K562 (cell line): ENCODE measurements around the gene SMG7. TPM values are rescaled to one million over a fixed set of nuclear protein-coding genes. Genes with fewer than 3 reads are reported as not detected.
A peak's percentile ranks its signal among the peaks of the same experiment; 100 is the strongest.

Experiments
- C11orf30 ChIP-seq: fragments of 450-650 bp; IDR thresholded peaks from 2 replicates; pipeline ENCODE4 v1.6.1; 2016; ENCODE audit warnings: low read depth, mild to moderate bottlenecking
- DPF2 ChIP-seq: fragments of 450-650 bp; IDR thresholded peaks from 2 replicates; pipeline ENCODE4 v1.6.1; 2016
- ETV6 ChIP-seq, 3 experiments: fragments of 150-350 bp in 1 of 3; sonication (generic) in 1 of 3; formaldehyde crosslinking in 1 of 3; IDR thresholded peaks; 2 replicates each; pipeline versions ENCODE4 v1.6.1 to v1.8.0; 2014 to 2022; ENCODE audit warnings: borderline replicate concordance in 2 of 3, low read depth in 2 of 3, antibody characterized with exemption in 1 of 3, low read length in 1 of 3, mild to moderate bottlenecking in 1 of 3, missing genetic modification reagents in 1 of 3
- HNRNPL ChIP-seq: fragments of 200-400 bp; formaldehyde crosslinking; IDR thresholded peaks from 2 replicates; pipeline ENCODE4 v1.6.1; 2017; ENCODE audit warnings: low read depth, mild to moderate bottlenecking, low read length
- NCOA2 ChIP-seq, 2 experiments: fragments of 450-650 bp; IDR thresholded peaks; 2 replicates each; pipeline ENCODE4 v1.6.1; 2018; ENCODE audit warnings: mild to moderate bottlenecking in 2 of 2, moderate library complexity in 1 of 2; ENCODE audit not compliant: partially characterized antibody in 2 of 2
- PCBP2 ChIP-seq: fragments of 200-400 bp; formaldehyde crosslinking; IDR thresholded peaks from 2 replicates; pipeline ENCODE4 v1.6.1; 2018; ENCODE audit warnings: low read length, low read depth, mild to moderate bottlenecking, moderate library complexity; ENCODE audit not compliant: poor library complexity, severe bottlenecking
- PTBP1 ChIP-seq: fragments of 200-400 bp; formaldehyde crosslinking; IDR thresholded peaks from 2 replicates; pipeline ENCODE4 v1.6.1; 2017; ENCODE audit warnings: low read depth, low read length
- SAFB2 ChIP-seq: fragments of 200-400 bp; formaldehyde crosslinking; IDR thresholded peaks from 2 replicates; pipeline ENCODE4 v1.6.1; 2018; ENCODE audit warnings: borderline replicate concordance, low read length, low read depth, moderate library complexity; ENCODE audit not compliant: severe bottlenecking
- SRSF3 ChIP-seq: fragments of 200-400 bp; formaldehyde crosslinking; IDR thresholded peaks from 2 replicates; pipeline ENCODE4 v1.6.1; 2016; ENCODE audit warnings: mild to moderate bottlenecking, low read length, moderate library complexity; ENCODE audit not compliant: insufficient read depth
- TRIM28 ChIP-seq: fragments of 450-650 bp; IDR thresholded peaks from 2 replicates; pipeline ENCODE4 v1.6.1; 2017
- XRCC4 ChIP-seq: IDR thresholded peaks from one replicate; pipeline ENCODE4 v1.6.1; 2011; ENCODE audit not compliant: insufficient read depth, insufficient read length; ENCODE audit errors: extremely low read depth
- ZKSCAN8 ChIP-seq: fragments of 200-800 bp; sonication (Bioruptor generic); IDR thresholded peaks from 2 replicates; pipeline ENCODE4 v1.6.1; 2016; ENCODE audit warnings: missing genetic modification characterization, missing compliant biosample characterization
- ZNF12 ChIP-seq: sonication (generic); formaldehyde crosslinking; IDR thresholded peaks from 2 replicates; pipeline ENCODE4 v1.4.0; 2020; ENCODE audit warnings: mild to moderate bottlenecking, missing genetic modification reagents
- ZNF76 ChIP-seq: fragments of 250-450 bp; sonication (Bioruptor Pico); IDR thresholded peaks from 2 replicates; pipeline ENCODE4 v1.4.0; 2020; ENCODE audit warnings: mild to moderate bottlenecking, moderate library complexity, borderline replicate concordance
- polyA plus RNA-seq, 8 experiments: library from polyadenylated mRNA; depleted of rRNA in 4 of 8; stranded (reverse) in 5 of 8; unstranded in 3 of 8; fragments of >200 nt; fragmentation: Nextera tagmentation in 2 of 8; fragmentation: Illumina TruSeq in 1 of 8; extraction: Ambion mirVana in 2 of 8; extraction: Trizol in 1 of 8; gene quantifications; 2 replicates each; pipeline versions ENCODE4 v1.2.1 to v1.2.3, GENCODE V29; 2011 to 2014; ENCODE audit warnings: inconsistent platforms in 1 of 8, missing spikeins in 1 of 8
- total RNA-seq, 7 experiments: library from RNA; depleted of rRNA in 6 of 7; stranded (reverse); fragments of >200 nt in 6 of 7; fragmentation: Illumina TruSeq in 2 of 7; extraction: Trizol in 2 of 7; gene quantifications; 2 replicates each; pipeline versions ENCODE4 v1.2.1 to v1.2.3, GENCODE V29; 2011 to 2021; ENCODE audit warnings: low replicate concordance in 1 of 7
- TF ChIP-seq, protein P1 (sequence below): sonication (generic); formaldehyde crosslinking; IDR thresholded peaks from 2 replicates; pipeline ENCODE4 v1.4.0; 2020; ENCODE audit warnings: mild to moderate bottlenecking, missing genetic modification reagents
- TF ChIP-seq, protein P2 (sequence below): fragments of 250-450 bp; sonication (Bioruptor Pico); IDR thresholded peaks from 2 replicates; pipeline ENCODE4 v1.8.0; 2022; ENCODE audit warnings: inconsistent platforms
- TF ChIP-seq, protein P3 (sequence below): fragments of 450-650 bp; IDR thresholded peaks from 2 replicates; pipeline ENCODE4 v1.6.1; 2016
- TF ChIP-seq, protein P4 (sequence below): fragments of 250-450 bp; sonication (Bioruptor Pico); IDR thresholded peaks from 2 replicates; pipeline ENCODE4 v1.9.0; 2021; ENCODE audit warnings: mild to moderate bottlenecking, inconsistent platforms

SMG7 gene
- total and polyA plus RNA-seq, 9 of the 15 experiments (the other 6 are each of a cell fraction or from before 2014, with no cell fraction given): 12.4 to 74.6 (median 29.0) TPM

DNA sequence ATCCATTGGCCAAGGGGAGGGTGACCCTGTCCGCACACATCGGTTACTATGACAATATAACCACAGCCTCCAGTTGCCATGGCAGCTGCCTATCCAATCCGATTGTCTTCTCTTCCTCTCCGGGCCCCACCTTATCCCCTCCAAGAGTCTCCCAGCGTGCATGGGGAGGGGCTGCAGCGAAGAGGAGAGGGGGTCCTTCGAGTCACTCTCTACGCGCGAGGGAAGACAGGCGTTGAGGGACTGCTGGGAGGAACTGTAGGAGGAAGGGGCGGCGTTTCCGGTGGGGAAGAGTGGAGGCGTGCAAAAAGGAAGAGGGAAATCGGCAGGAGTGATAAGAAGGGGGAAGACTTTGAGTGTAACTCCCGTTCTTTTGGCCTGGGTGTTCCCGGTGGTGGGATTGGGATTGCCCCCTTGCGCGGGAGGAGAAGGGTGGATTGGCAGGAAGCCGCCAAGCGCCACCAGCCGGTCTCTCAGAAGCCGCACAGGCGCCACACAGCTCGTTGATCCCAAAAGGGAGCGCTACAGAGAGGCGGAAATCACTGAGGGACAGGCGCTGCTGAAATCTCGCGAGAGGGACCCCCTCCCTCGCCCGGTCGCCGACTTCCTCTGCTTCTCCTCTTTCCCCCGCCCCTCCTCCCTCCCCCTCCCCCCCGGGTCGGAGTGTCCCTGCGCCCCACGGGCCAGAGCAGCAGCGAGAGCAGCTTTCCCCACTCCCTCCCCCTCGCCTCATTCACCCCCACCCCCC lies 384 bp upstream of the SMG7 start (continued):
- TF ChIP-seq, protein P1, sequence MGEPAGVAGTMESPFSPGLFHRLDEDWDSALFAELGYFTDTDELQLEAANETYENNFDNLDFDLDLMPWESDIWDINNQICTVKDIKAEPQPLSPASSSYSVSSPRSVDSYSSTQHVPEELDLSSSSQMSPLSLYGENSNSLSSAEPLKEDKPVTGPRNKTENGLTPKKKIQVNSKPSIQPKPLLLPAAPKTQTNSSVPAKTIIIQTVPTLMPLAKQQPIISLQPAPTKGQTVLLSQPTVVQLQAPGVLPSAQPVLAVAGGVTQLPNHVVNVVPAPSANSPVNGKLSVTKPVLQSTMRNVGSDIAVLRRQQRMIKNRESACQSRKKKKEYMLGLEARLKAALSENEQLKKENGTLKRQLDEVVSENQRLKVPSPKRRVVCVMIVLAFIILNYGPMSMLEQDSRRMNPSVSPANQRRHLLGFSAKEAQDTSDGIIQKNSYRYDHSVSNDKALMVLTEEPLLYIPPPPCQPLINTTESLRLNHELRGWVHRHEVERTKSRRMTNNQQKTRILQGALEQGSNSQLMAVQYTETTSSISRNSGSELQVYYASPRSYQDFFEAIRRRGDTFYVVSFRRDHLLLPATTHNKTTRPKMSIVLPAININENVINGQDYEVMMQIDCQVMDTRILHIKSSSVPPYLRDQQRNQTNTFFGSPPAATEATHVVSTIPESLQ (CRISPR knock-in tag): peak; percentile 71
- TF ChIP-seq, protein P2, sequence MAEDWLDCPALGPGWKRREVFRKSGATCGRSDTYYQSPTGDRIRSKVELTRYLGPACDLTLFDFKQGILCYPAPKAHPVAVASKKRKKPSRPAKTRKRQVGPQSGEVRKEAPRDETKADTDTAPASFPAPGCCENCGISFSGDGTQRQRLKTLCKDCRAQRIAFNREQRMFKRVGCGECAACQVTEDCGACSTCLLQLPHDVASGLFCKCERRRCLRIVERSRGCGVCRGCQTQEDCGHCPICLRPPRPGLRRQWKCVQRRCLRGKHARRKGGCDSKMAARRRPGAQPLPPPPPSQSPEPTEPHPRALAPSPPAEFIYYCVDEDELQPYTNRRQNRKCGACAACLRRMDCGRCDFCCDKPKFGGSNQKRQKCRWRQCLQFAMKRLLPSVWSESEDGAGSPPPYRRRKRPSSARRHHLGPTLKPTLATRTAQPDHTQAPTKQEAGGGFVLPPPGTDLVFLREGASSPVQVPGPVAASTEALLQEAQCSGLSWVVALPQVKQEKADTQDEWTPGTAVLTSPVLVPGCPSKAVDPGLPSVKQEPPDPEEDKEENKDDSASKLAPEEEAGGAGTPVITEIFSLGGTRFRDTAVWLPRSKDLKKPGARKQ (CRISPR knock-in tag): no peak
- TF ChIP-seq TRIM28 (peak; percentile 82), NCOA2 (IDR thresholded peaks at IDR 0.05; ENCODE audit: partially characterized antibody in 2 of 2) (no peak), SRSF3 (0 out of 2 replicates have a peak, but pooled peaks have one; percentile 44), SAFB2 (no peak), ZNF76 (no peak; the same call in 1 of the 2 replicates), ZKSCAN8 (CRISPR knock-in tag) (no peak), PTBP1 (0 out of 2 replicates have a peak, but pooled peaks have one; percentile 29), HNRNPL (no peak), XRCC4 (no peak), ETV6 (IDR thresholded peaks at IDR 0.05; ENCODE audit: borderline replicate concordance in 1 of 2, low read depth in 2 of 2, low read length in 1 of 2) (peak; percentile 5 to 87; a peak in 1 of 4 replicates), ETV6 (CRISPR knock-in tag; IDR thresholded peaks at IDR 0.05; ENCODE audit: borderline replicate concordance) (no peak), DPF2 (peak; percentile 72), C11orf30 (peak; percentile 100), ZNF12 (peak; percentile 71), PCBP2 (no peak)
- TF ChIP-seq, protein P3, sequence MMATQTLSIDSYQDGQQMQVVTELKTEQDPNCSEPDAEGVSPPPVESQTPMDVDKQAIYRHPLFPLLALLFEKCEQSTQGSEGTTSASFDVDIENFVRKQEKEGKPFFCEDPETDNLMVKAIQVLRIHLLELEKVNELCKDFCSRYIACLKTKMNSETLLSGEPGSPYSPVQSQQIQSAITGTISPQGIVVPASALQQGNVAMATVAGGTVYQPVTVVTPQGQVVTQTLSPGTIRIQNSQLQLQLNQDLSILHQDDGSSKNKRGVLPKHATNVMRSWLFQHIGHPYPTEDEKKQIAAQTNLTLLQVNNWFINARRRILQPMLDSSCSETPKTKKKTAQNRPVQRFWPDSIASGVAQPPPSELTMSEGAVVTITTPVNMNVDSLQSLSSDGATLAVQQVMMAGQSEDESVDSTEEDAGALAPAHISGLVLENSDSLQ: peak; percentile 88
- TF ChIP-seq, protein P4, sequence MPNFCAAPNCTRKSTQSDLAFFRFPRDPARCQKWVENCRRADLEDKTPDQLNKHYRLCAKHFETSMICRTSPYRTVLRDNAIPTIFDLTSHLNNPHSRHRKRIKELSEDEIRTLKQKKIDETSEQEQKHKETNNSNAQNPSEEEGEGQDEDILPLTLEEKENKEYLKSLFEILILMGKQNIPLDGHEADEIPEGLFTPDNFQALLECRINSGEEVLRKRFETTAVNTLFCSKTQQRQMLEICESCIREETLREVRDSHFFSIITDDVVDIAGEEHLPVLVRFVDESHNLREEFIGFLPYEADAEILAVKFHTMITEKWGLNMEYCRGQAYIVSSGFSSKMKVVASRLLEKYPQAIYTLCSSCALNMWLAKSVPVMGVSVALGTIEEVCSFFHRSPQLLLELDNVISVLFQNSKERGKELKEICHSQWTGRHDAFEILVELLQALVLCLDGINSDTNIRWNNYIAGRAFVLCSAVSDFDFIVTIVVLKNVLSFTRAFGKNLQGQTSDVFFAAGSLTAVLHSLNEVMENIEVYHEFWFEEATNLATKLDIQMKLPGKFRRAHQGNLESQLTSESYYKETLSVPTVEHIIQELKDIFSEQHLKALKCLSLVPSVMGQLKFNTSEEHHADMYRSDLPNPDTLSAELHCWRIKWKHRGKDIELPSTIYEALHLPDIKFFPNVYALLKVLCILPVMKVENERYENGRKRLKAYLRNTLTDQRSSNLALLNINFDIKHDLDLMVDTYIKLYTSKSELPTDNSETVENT: 0 out of 2 replicates have a peak, but pooled peaks have one; percentile 48
